Left ventricle myocardium inferior (tissue), 1 donor: ENCODE measurements around the gene DLGAP3. TPM values are rescaled to one million over a fixed set of nuclear protein-coding genes. Genes with fewer than 3 reads are reported as not detected.

Experiments used
- DNase-seq: peaks from one replicate; pipeline ENCODE4 v3.0.0-alpha.2; 2020
- H3K27ac ChIP-seq: fragments of 200-600 bp; replicated peaks from 2 replicates; pipeline ENCODE4 v1.8.0; 2021
- H3K27me3 ChIP-seq: fragments of 200-600 bp; 2 replicates; pipeline ENCODE4 v1.8.0; 2021; ENCODE audit warnings: low read depth
- H3K36me3 ChIP-seq: fragments of 200-600 bp; 2 replicates; pipeline ENCODE4 v1.8.0; 2021
- H3K4me1 ChIP-seq: fragments of 200-600 bp; 2 replicates; pipeline ENCODE4 v1.8.0; 2021
- H3K4me3 ChIP-seq: fragments of 200-600 bp; 2 replicates; pipeline ENCODE4 v1.8.0; 2021; ENCODE audit warnings: mild to moderate bottlenecking, moderate library complexity
- H3K9me3 ChIP-seq: fragments of 200-600 bp; replicated peaks from 2 replicates; pipeline ENCODE4 v1.8.0; 2021
- intact Hi-C: fragments of 100-400 bp; cut with micrococcal nuclease; formaldehyde crosslinking; loops from one replicate; pipeline ENCODE4 v1.11.0; 2022
- total RNA-seq: library from RNA; stranded (reverse); fragmentation: NEBNext Ultra II Directional; extraction: Animal tissue kit (Norgen Biotek cat#: 25700); gene quantifications from one replicate; pipeline ENCODE4 v1.2.1, GENCODE V29; 2021
- TF ChIP-seq, protein P1 (sequence below): fragments of 200-600 bp; IDR thresholded peaks from 2 replicates; pipeline ENCODE4 v1.8.0; 2021; ENCODE audit warnings: antibody characterized with exemption, mild to moderate bottlenecking, borderline replicate concordance
- donor health status: DM: no; HTN: yes; CAD: no; lungs with severe emphysema.

DLGAP3 gene
- total RNA-seq, 1 donor from 2014 or later: 0.05 TPM

DNA sequence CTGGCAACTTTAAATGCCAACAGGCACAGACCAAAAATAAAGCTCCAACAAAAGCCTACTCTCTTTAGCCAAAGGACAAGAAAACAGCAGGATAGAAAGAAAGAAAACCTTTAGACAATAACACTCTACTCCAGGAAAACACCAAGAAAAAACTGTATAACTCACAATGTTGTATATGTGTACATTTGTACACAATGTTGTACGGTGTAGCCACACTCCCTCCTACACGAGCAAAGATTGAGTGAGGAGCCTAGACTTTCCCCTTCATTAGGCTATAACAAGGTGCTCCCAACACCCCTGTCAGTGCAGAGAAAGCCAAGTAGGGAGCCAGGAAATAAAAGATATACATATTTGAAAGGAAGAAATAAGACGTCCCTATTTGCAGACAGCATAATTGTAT lies 112.7 kb downstream of the DLGAP3 start:
- Histone ChIP-seq H3K9me3 (peaks cover 9% of the 10 kb centered on the region), H3K4me1 (peaks cover 5% of the 10 kb centered on the region), H3K4me3 (no peak overlapping the region), H3K27ac (no peak overlapping the region), H3K27me3 (no peaks in the 10 kb centered on the region), H3K36me3 (no peaks in the 10 kb centered on the region)
- TF ChIP-seq, protein P1, sequence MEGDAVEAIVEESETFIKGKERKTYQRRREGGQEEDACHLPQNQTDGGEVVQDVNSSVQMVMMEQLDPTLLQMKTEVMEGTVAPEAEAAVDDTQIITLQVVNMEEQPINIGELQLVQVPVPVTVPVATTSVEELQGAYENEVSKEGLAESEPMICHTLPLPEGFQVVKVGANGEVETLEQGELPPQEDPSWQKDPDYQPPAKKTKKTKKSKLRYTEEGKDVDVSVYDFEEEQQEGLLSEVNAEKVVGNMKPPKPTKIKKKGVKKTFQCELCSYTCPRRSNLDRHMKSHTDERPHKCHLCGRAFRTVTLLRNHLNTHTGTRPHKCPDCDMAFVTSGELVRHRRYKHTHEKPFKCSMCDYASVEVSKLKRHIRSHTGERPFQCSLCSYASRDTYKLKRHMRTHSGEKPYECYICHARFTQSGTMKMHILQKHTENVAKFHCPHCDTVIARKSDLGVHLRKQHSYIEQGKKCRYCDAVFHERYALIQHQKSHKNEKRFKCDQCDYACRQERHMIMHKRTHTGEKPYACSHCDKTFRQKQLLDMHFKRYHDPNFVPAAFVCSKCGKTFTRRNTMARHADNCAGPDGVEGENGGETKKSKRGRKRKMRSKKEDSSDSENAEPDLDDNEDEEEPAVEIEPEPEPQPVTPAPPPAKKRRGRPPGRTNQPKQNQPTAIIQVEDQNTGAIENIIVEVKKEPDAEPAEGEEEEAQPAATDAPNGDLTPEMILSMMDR: no peak
- intact Hi-C loops: no loop called here
- DNase-seq: no peak

DNA sequence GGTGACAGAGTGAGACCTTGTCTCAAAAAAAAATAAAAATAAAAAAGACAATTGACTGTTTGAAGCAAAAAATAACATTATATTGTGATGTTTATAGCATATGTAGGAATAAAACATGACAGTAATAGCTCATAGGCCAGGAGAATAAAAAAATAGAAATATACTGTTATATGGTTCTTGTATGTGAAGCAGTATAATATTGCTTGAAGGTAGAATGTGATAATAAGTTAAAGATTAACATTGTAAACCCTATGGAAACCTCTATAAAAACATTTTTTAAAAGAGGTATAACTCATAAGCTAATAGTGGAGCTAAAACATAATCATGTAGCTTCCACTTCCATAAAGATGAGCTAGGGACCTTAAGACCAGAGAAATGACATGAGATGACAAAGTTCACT lies 113.1 kb downstream of the DLGAP3 start:
- H3K36me3 ChIP-seq: no peaks in the 10 kb centered on the region
- no peak overlapping the region for H3K4me3 ChIP-seq
- intact Hi-C loops: no loop called here
- H3K9me3 ChIP-seq: peaks cover 9% of the 10 kb centered on the region
- H3K4me1 ChIP-seq: peaks cover 5% of the 10 kb centered on the region
- H3K27ac ChIP-seq: no peak overlapping the region
- TF ChIP-seq, protein P1: no peak
- DNase-seq: no peak
- no peaks in the 10 kb centered on the region for H3K27me3 ChIP-seq

Other genes with a start within 250 kb of the DLGAP3 start
- not detected for gene GJB5, start 174.6 kb downstream of the DLGAP3 start, total RNA-seq
- gene GJB4, start 169.9 kb downstream of the DLGAP3 start, total RNA-seq: not detected
- gene GJB3, start 148.4 kb downstream of the DLGAP3 start, total RNA-seq: not detected
- 27.0 TPM for gene GJA4, start 136.7 kb downstream of the DLGAP3 start, total RNA-seq
- gene SMIM12, start 69.9 kb downstream of the DLGAP3 start, total RNA-seq: 37.9 TPM
- 8.3 TPM for gene TMEM35B, start 55.7 kb upstream of the DLGAP3 start, total RNA-seq
- 14.6 TPM for gene ZMYM6, start 102.3 kb upstream of the DLGAP3 start, total RNA-seq
- gene ZMYM1, start 149.7 kb upstream of the DLGAP3 start, total RNA-seq: 7.8 TPM